Measurements from ENCODE around the gene VEPH1.

DNA sequence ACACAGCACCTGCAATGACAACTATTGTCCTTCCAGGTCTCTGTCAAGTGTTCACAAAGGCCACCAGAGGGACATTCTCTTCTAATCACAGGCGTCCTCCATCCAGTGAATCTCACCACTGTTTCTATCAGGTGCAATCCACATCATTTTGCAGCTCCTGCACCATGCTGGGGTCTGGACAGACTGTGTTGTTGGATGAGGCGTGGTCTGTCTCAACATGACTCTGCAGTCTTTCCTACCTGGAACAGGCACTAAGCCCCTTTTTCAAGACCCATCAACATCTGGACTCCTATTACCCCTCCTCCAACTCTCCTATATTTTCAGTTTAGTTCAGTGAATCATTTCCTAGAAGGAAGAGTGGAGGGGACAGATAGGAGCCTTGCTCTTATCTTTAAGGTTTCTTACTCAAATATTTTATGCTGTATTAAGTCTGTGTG, 31.5 kb upstream of the VEPH1 start:
- no peak for TF ChIP-seq CTCF (IDR thresholded peaks at IDR 0.05)
- no peak for TF ChIP-seq POLR2A (IDR thresholded peaks at IDR 0.05)
